SK-N-SH (cell line): Measurements from ENCODE around the gene RPL28. TPM values are rescaled to one million over a fixed set of nuclear protein-coding genes. Genes with fewer than 3 reads are reported as not detected.
A peak's percentile ranks its signal among the peaks of the same experiment; 100 is the strongest.

Experiments used
- CTCF ChIA-PET: fragments of 300-600, 350-600 bp; formaldehyde crosslinking; extraction: SDS; loops from one replicate; lab custom pipeline; 2021; lab: Yijun Ruan, JAX
- POLR2A ChIA-PET: fragments of 350-600 bp; sonication (Branson Sonifier 250); formaldehyde crosslinking; extraction: SDS; loops from one replicate; lab custom pipeline; 2020; ENCODE audit warnings: antibody characterized with exemption, inconsistent platforms; lab: Yijun Ruan, JAX
- DNase-seq: peaks from one replicate; pipeline ENCODE4 v3.0.0; 2012
- H2AFZ ChIP-seq: fragments of 200-600 bp; sonication (generic); 2 replicates; pipeline ENCODE4 v1.8.1; 2016; ENCODE audit warnings: antibody characterized with exemption, mild to moderate bottlenecking, low read depth
- H3F3A ChIP-seq: fragments of 200-600 bp; sonication (generic); replicated peaks from 2 replicates; pipeline ENCODE3; 2016; ENCODE audit warnings: antibody characterized with exemption, mild to moderate bottlenecking; ENCODE audit not compliant: insufficient read depth
- H3K27ac ChIP-seq, 2 experiments: fragments of 200-500 bp in 1 of 2; fragments of 200-600 bp in 1 of 2; sonication (Bioruptor generic) in 1 of 2; sonication (generic), shearing (Covaris generic) in 1 of 2; 2 replicates each; pipeline versions ENCODE4 v1.5.1 to v1.6.1; 2014 to 2016; ENCODE audit warnings: low read depth in 2 of 2, inconsistent platforms in 1 of 2, low read length in 1 of 2, mild to moderate bottlenecking in 1 of 2, mixed read lengths in 1 of 2
- H3K27me3 ChIP-seq: fragments of 200-600 bp; sonication (generic), shearing (Covaris generic); 2 replicates; pipeline ENCODE4 v1.6.1; 2016; ENCODE audit warnings: mixed run types; ENCODE audit not compliant: insufficient read depth
- H3K36me3 ChIP-seq, 2 experiments: fragments of 200-500 bp in 1 of 2; fragments of 200-600 bp in 1 of 2; sonication (Bioruptor generic) in 1 of 2; sonication (generic) in 1 of 2; replicated peaks in 1 of 2; 2 replicates each; pipeline versions ENCODE3 to v1.5.1; 2014 to 2016; ENCODE audit warnings: low read length in 1 of 2, mild to moderate bottlenecking in 1 of 2; ENCODE audit not compliant: insufficient read depth in 2 of 2, control insufficient read depth in 1 of 2
- H3K4me1 ChIP-seq, 2 experiments: fragments of 200-500 bp in 1 of 2; fragments of 200-600 bp in 1 of 2; sonication (Bioruptor generic) in 1 of 2; sonication (generic), shearing (Covaris generic) in 1 of 2; 2 replicates each; pipeline versions ENCODE4 v1.5.1 to v1.6.1; 2014 to 2016; ENCODE audit warnings: low read depth in 1 of 2, low read length in 1 of 2, mixed run types in 1 of 2; ENCODE audit not compliant: insufficient read depth in 2 of 2, control insufficient read depth in 1 of 2
- H3K4me2 ChIP-seq: fragments of 200-600 bp; sonication (generic), shearing (Covaris generic); 2 replicates; pipeline ENCODE4 v1.6.1; 2017; ENCODE audit warnings: mixed run types
- H3K4me3 ChIP-seq, 2 experiments: fragments of 200-500 bp in 1 of 2; fragments of 200-600 bp in 1 of 2; sonication (Bioruptor generic) in 1 of 2; sonication (generic), shearing (Covaris generic) in 1 of 2; 2 replicates each; pipeline versions ENCODE4 v1.5.1 to v1.8.1; 2014 to 2016; ENCODE audit warnings: low read depth in 2 of 2, inconsistent platforms in 1 of 2, low read length in 1 of 2, mild to moderate bottlenecking in 1 of 2, mixed read lengths in 1 of 2, moderate library complexity in 1 of 2
- H3K79me2 ChIP-seq: fragments of 200-600 bp; sonication (generic); 2 replicates; pipeline ENCODE4 v1.8.1; 2017; ENCODE audit warnings: mild to moderate bottlenecking; ENCODE audit not compliant: insufficient read depth
- H3K9ac ChIP-seq: fragments of 200-600 bp; sonication (generic); 2 replicates; pipeline ENCODE4 v1.6.1; 2017; ENCODE audit warnings: mixed run types
- H3K9me2 ChIP-seq: fragments of 200-600 bp; sonication (generic); 2 replicates; pipeline ENCODE4 v1.6.1; 2017; ENCODE audit warnings: mixed run types
- H3K9me3 ChIP-seq: fragments of 200-600 bp; sonication (generic); 2 replicates; pipeline ENCODE4 v1.6.1; 2017; ENCODE audit warnings: mixed run types, mild to moderate bottlenecking, moderate library complexity
- H4K20me1 ChIP-seq: fragments of 200-600 bp; sonication (generic); 2 replicates; pipeline ENCODE4 v1.6.1; 2017; ENCODE audit warnings: mild to moderate bottlenecking, mixed run types; ENCODE audit not compliant: insufficient read depth
- FOSL2 ChIP-seq: IDR thresholded peaks from 2 replicates; pipeline ENCODE4 v1.4.0; 2012; ENCODE audit warnings: low read depth, mild to moderate bottlenecking, moderate library complexity, borderline replicate concordance
- FOXJ3 ChIP-seq: sonication (generic); formaldehyde crosslinking; IDR thresholded peaks from 2 replicates; pipeline ENCODE4 v1.5.1; 2020; ENCODE audit warnings: mild to moderate bottlenecking, missing genetic modification reagents
- FOXM1 ChIP-seq: IDR thresholded peaks from 2 replicates; pipeline ENCODE4 v1.4.0; 2012; ENCODE audit warnings: low read depth, mild to moderate bottlenecking
- GABPA ChIP-seq: IDR thresholded peaks from 2 replicates; pipeline ENCODE4 v1.4.0; 2012; ENCODE audit warnings: low read depth, mild to moderate bottlenecking
- JUND ChIP-seq: IDR thresholded peaks from 2 replicates; pipeline ENCODE4 v1.4.0; 2012
- MXI1 ChIP-seq: IDR thresholded peaks from 2 replicates; pipeline ENCODE4 v1.6.1; 2012; ENCODE audit warnings: mild to moderate bottlenecking, low read depth, low read length, improper control_type of control experiment
- NFIC ChIP-seq: IDR thresholded peaks from 2 replicates; pipeline ENCODE4 v1.4.0; 2012; ENCODE audit warnings: borderline replicate concordance
- RXRA ChIP-seq: IDR thresholded peaks from 2 replicates; pipeline ENCODE4 v1.4.0; 2012; ENCODE audit warnings: low read depth, mild to moderate bottlenecking, borderline replicate concordance
- SIN3A ChIP-seq: IDR thresholded peaks from 2 replicates; pipeline ENCODE4 v1.6.1; 2012; ENCODE audit warnings: low read depth, mild to moderate bottlenecking, low read length, moderate library complexity, borderline replicate concordance
- SMC3 ChIP-seq: IDR thresholded peaks from 2 replicates; pipeline ENCODE4 v1.6.1; 2012; ENCODE audit warnings: low read depth, low read length, improper control_type of control experiment
- TAF1 ChIP-seq: IDR thresholded peaks from 2 replicates; pipeline ENCODE4 v1.6.1; 2012; ENCODE audit warnings: low read depth, mild to moderate bottlenecking, low read length, moderate library complexity, borderline replicate concordance
- TEAD4 ChIP-seq: IDR thresholded peaks from 2 replicates; pipeline ENCODE4 v1.4.0; 2012; ENCODE audit warnings: mild to moderate bottlenecking, borderline replicate concordance; ENCODE audit not compliant: insufficient read depth
- YY1 ChIP-seq: IDR thresholded peaks from 2 replicates; pipeline ENCODE4 v1.4.0; 2012; ENCODE audit warnings: low read depth, mild to moderate bottlenecking
- WGBS: methylation state at CpG from one replicate; pipeline ENCODE4 v1.1.6; 2017; ENCODE audit warnings: low lambda C conversion rate; 5-methylcytosine and 5-hydroxymethylcytosine counted together
- polyA plus RNA-seq, 3 experiments: library from polyadenylated mRNA; depleted of rRNA; stranded (reverse); fragments of >200 nt; gene quantifications; 2 replicates each; pipeline ENCODE4 v1.2.3, GENCODE V29; 2012
- TF ChIP-seq, protein P1 (sequence below): IDR thresholded peaks from 2 replicates; pipeline ENCODE4 v1.4.0; 2012; ENCODE audit warnings: low read depth, borderline replicate concordance
- TF ChIP-seq, protein P2 (sequence below): fragments of 150-350 bp; IDR thresholded peaks from 2 replicates; pipeline ENCODE4 v1.6.1; 2016; ENCODE audit warnings: mild to moderate bottlenecking, low read depth, low read length
- TF ChIP-seq, protein P3 (sequence below): fragments of 200-600 bp; sonication (generic); IDR thresholded peaks from 2 replicates; pipeline ENCODE4 v1.6.1; 2017; ENCODE audit warnings: antibody characterized with exemption, mild to moderate bottlenecking, moderate library complexity
- TF ChIP-seq, protein P4 (sequence below): IDR thresholded peaks from 2 replicates; pipeline ENCODE4; 2012
- TF ChIP-seq, protein P5 (sequence below): IDR thresholded peaks from 2 replicates; pipeline ENCODE4 v1.6.1; 2012; ENCODE audit warnings: mild to moderate bottlenecking, low read depth, low read length, moderate library complexity

RPL28 gene
- polyA plus RNA-seq, 1 of the 3 experiments (the other 2 are of a cell fraction), result 2,368 TPM

DNA sequence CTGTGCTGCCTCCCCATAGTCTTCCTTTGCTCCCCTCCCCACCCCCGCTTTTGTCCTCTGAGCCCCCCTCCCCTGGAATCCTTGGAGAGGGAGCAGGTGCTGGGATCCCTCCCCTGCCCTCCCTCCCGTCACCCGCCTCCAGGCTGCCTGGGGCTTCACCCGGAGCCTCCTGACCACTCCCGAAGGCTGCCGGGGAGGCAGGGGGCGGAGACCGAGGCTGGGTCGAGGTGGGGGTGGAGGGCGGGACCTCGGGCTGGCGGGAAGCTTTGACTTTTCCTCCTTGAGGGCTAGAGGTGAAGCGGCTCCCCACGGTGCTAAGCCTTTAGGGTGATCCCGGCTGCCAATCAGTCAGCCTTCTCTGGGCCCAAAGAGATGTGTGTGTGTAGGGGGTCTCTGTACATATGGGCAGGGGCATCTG lies 44.6 kb upstream of the RPL28 start:
- Histone ChIP-seq H3F3A (no peaks in the 10 kb centered on the region), H3K27me3 (no peaks in the 10 kb centered on the region), H3K9me2 (no peaks in the 10 kb centered on the region), H3K4me2 (peak overlapping the region; percentile 100), H2AFZ (no peak overlapping the region), H3K27ac (peak overlapping the region; percentile 56 to 87; a peak in 2 of 4 replicates), H4K20me1 (no peaks in the 10 kb centered on the region)
- peak; percentile 88 for DNase-seq
- TF ChIP-seq, protein P1, sequence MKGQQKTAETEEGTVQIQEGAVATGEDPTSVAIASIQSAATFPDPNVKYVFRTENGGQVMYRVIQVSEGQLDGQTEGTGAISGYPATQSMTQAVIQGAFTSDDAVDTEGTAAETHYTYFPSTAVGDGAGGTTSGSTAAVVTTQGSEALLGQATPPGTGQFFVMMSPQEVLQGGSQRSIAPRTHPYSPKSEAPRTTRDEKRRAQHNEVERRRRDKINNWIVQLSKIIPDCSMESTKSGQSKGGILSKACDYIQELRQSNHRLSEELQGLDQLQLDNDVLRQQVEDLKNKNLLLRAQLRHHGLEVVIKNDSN, result no peak
- TF ChIP-seq YY1 (no peak), JUND (no peak), MXI1 (no peak), FOSL2 (no peak), RXRA (no peak), SIN3A (no peak), GABPA (no peak), NFIC (no peak), TEAD4 (no peak), FOXJ3 (CRISPR knock-in tag) (no peak), FOXM1 (no peak), SMC3 (no peak), TAF1 (no peak)
- TF ChIP-seq, protein P2, sequence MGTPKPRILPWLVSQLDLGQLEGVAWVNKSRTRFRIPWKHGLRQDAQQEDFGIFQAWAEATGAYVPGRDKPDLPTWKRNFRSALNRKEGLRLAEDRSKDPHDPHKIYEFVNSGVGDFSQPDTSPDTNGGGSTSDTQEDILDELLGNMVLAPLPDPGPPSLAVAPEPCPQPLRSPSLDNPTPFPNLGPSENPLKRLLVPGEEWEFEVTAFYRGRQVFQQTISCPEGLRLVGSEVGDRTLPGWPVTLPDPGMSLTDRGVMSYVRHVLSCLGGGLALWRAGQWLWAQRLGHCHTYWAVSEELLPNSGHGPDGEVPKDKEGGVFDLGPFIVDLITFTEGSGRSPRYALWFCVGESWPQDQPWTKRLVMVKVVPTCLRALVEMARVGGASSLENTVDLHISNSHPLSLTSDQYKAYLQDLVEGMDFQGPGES, result no peak
- TF ChIP-seq, protein P3, sequence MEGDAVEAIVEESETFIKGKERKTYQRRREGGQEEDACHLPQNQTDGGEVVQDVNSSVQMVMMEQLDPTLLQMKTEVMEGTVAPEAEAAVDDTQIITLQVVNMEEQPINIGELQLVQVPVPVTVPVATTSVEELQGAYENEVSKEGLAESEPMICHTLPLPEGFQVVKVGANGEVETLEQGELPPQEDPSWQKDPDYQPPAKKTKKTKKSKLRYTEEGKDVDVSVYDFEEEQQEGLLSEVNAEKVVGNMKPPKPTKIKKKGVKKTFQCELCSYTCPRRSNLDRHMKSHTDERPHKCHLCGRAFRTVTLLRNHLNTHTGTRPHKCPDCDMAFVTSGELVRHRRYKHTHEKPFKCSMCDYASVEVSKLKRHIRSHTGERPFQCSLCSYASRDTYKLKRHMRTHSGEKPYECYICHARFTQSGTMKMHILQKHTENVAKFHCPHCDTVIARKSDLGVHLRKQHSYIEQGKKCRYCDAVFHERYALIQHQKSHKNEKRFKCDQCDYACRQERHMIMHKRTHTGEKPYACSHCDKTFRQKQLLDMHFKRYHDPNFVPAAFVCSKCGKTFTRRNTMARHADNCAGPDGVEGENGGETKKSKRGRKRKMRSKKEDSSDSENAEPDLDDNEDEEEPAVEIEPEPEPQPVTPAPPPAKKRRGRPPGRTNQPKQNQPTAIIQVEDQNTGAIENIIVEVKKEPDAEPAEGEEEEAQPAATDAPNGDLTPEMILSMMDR, result no peak
- TF ChIP-seq, protein P4, sequence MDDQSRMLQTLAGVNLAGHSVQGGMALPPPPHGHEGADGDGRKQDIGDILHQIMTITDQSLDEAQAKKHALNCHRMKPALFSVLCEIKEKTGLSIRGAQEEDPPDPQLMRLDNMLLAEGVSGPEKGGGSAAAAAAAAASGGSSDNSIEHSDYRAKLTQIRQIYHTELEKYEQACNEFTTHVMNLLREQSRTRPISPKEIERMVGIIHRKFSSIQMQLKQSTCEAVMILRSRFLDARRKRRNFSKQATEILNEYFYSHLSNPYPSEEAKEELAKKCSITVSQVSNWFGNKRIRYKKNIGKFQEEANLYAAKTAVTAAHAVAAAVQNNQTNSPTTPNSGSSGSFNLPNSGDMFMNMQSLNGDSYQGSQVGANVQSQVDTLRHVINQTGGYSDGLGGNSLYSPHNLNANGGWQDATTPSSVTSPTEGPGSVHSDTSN, result no peak
- TF ChIP-seq, protein P5, sequence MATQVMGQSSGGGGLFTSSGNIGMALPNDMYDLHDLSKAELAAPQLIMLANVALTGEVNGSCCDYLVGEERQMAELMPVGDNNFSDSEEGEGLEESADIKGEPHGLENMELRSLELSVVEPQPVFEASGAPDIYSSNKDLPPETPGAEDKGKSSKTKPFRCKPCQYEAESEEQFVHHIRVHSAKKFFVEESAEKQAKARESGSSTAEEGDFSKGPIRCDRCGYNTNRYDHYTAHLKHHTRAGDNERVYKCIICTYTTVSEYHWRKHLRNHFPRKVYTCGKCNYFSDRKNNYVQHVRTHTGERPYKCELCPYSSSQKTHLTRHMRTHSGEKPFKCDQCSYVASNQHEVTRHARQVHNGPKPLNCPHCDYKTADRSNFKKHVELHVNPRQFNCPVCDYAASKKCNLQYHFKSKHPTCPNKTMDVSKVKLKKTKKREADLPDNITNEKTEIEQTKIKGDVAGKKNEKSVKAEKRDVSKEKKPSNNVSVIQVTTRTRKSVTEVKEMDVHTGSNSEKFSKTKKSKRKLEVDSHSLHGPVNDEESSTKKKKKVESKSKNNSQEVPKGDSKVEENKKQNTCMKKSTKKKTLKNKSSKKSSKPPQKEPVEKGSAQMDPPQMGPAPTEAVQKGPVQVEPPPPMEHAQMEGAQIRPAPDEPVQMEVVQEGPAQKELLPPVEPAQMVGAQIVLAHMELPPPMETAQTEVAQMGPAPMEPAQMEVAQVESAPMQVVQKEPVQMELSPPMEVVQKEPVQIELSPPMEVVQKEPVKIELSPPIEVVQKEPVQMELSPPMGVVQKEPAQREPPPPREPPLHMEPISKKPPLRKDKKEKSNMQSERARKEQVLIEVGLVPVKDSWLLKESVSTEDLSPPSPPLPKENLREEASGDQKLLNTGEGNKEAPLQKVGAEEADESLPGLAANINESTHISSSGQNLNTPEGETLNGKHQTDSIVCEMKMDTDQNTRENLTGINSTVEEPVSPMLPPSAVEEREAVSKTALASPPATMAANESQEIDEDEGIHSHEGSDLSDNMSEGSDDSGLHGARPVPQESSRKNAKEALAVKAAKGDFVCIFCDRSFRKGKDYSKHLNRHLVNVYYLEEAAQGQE, result no peak
- TF ChIP-seq, all 33 proteins: peak for 0
- peaks cover 0 to 44% of the 10 kb centered on the region in 2 experiments; a peak in 2 of 4 replicates for H3K4me1 ChIP-seq
- H3K36me3 ChIP-seq, result peaks cover 0 to 4% of the 10 kb centered on the region in 2 experiments
- H3K9ac ChIP-seq, result peak overlapping the region; percentile 85; the same call in 1 of the 2 replicates
- ChIA-PET POLR2A (interaction anchor here (0.6 kb wide), 1 partner anchor 9 kb away, joined by 3 read pairs; no protein-coding TSS in a partner anchor), CTCF (interaction anchor here (1.1 kb wide), 2 partner anchors 11 to 43 kb away, joined by 3 to 8 read pairs; partner anchors contain the start of gene TMEM238)
- no peaks in the 10 kb centered on the region for H3K9me3 ChIP-seq
- H3K4me3 ChIP-seq, result peak overlapping the region; percentile 73 to 75
- 11% methylated on average over 13 of the region's 15 CpGs for WGBS
- H3K79me2 ChIP-seq, result peaks cover 9% of the 10 kb centered on the region; the same call in 1 of the 2 replicates
